ENCODE measurements around the gene ANKRD13B.

ANKRD13B gene

DNA sequence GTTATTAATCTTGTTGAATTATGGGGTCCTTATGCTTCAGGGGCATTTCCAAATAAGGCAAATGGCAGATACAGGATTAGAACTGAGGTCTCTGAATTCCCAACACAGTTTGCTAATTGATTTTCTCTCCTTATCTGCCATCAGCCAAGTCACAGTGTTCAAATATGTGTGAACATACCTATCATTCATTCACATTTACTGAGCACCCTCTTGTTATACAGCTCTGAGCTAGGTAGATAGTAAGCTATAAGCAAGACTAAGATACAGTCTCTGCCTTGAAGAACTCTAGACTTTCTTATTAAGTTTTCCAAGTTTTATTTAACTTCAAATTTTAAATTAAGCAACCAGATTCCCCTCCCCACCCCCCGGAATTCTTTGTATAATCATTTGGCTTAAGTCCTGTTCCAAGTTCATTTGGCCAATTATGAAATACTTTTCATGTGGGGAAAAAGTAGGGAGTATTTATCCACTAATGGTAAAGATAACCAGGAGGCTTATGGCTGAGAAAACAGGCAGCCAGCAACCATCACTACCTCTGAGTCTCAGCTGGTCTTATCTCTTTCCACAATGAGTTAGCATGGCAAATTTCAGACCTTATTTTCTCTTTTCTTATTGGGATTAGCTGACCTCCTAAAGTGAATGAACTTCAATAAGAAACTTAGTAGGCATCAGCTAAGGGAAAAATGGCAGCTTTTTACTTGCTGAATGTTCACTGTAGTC, 61.2 kb downstream of the ANKRD13B start:
- TF ChIP-seq, protein P1, sequence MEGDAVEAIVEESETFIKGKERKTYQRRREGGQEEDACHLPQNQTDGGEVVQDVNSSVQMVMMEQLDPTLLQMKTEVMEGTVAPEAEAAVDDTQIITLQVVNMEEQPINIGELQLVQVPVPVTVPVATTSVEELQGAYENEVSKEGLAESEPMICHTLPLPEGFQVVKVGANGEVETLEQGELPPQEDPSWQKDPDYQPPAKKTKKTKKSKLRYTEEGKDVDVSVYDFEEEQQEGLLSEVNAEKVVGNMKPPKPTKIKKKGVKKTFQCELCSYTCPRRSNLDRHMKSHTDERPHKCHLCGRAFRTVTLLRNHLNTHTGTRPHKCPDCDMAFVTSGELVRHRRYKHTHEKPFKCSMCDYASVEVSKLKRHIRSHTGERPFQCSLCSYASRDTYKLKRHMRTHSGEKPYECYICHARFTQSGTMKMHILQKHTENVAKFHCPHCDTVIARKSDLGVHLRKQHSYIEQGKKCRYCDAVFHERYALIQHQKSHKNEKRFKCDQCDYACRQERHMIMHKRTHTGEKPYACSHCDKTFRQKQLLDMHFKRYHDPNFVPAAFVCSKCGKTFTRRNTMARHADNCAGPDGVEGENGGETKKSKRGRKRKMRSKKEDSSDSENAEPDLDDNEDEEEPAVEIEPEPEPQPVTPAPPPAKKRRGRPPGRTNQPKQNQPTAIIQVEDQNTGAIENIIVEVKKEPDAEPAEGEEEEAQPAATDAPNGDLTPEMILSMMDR (IDR thresholded peaks at IDR 0.05; ENCODE audit: low read depth, low read length, missing control alignments) = no peak
- DNase-seq = no peak
- Histone ChIP-seq H3K27me3 (replicated peaks) (no peaks in the 10 kb centered on the region), H3K4me3 (ENCODE audit: low read depth, low read length) (no peak overlapping the region), H3K27ac (no peak overlapping the region), H3K36me3 (replicated peaks) (no peaks in the 10 kb centered on the region)
- in situ Hi-C loops (cut with HindIII; ENCODE audit: low pct_ligation_motif_present, low sequenced_read_pairs) = no loop called here

DNA sequence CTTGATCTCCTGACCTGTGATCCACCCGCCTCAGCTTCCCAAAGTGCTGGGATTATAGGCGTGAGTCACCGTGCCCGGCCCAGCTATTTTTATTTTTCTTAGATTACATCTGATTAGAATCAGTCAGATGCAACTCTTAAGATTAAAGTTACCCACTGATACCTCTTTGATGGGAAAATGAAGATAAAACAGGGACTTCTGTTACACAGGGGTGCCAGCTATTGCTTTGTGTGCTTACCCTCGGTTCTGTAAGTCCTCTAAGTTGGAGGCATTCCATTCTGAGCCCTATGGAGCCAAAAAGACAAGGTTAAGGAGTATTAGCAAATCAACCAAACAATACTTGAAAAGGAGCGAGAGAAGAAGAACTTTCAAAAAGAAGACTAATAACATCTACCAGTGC, 62.4 kb downstream of the ANKRD13B start:
- H3K36me3 ChIP-seq (replicated peaks) = no peaks in the 10 kb centered on the region
- in situ Hi-C loops (cut with HindIII; ENCODE audit: low pct_ligation_motif_present, low sequenced_read_pairs) = no loop called here
- no peak overlapping the region for H3K4me3 ChIP-seq (ENCODE audit: low read depth, low read length)
- peak; percentile 6 for DNase-seq
- no peaks in the 10 kb centered on the region for H3K27me3 ChIP-seq (replicated peaks)
- no peak overlapping the region for H3K27ac ChIP-seq
- TF ChIP-seq, protein P1 (IDR thresholded peaks at IDR 0.05; ENCODE audit: low read depth, low read length, missing control alignments) = no peak

DNA sequence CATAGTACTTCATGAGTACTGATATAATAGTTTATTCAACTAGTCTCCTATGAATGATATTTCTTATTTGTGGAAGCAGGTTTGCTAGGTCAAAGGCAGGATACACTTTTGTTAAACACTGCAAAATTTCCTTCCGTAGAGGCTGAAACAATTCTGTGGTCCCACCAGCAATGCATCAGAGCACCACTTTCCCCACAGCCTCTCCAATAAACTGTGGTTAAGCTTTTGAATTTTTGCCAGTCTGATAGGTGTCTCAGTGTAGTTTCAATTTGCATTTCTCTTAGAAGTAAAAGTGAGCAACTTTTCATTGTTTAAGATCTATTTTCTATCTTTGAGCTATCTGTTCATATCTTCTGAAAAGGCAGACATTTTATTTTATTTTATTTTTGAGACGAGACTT, 66.2 kb downstream of the ANKRD13B start:
- TF ChIP-seq, protein P1 (IDR thresholded peaks at IDR 0.05; ENCODE audit: low read depth, low read length, missing control alignments) = no peak
- in situ Hi-C loops (cut with HindIII; ENCODE audit: low pct_ligation_motif_present, low sequenced_read_pairs) = no loop called here
- H3K27ac ChIP-seq = no peak overlapping the region
- H3K4me3 ChIP-seq (ENCODE audit: low read depth, low read length) = no peak overlapping the region
- H3K27me3 ChIP-seq (replicated peaks) = no peaks in the 10 kb centered on the region
- no peak for DNase-seq
- H3K36me3 ChIP-seq (replicated peaks) = no peaks in the 10 kb centered on the region

DNA sequence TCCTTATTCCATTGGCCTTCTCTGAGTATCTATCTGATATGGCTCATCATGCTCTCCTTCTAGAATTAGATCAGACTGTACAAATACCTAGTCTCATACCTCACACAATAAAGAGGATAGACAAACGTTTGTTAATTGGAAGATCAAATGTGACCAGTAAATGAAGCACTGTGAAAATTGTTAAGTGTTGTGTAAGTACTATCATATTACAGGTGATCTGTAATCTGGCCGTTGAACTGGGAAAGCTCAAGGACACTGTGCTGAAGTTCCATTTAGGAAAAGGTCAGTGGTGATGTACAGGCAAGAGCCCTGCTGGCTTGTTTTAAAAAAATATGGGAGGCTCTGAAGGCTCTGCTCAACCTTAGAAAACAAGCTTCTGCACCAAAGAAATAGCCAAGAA, 68.3 kb downstream of the ANKRD13B start:
- TF ChIP-seq, protein P1 (IDR thresholded peaks at IDR 0.05; ENCODE audit: low read depth, low read length, missing control alignments) = no peak
- no peaks in the 10 kb centered on the region for H3K27me3 ChIP-seq (replicated peaks)
- H3K36me3 ChIP-seq (replicated peaks) = no peaks in the 10 kb centered on the region
- H3K4me3 ChIP-seq (ENCODE audit: low read depth, low read length) = no peak overlapping the region
- no peak for DNase-seq
- H3K27ac ChIP-seq = no peak overlapping the region
- in situ Hi-C loops (cut with HindIII; ENCODE audit: low pct_ligation_motif_present, low sequenced_read_pairs) = no loop called here

DNA sequence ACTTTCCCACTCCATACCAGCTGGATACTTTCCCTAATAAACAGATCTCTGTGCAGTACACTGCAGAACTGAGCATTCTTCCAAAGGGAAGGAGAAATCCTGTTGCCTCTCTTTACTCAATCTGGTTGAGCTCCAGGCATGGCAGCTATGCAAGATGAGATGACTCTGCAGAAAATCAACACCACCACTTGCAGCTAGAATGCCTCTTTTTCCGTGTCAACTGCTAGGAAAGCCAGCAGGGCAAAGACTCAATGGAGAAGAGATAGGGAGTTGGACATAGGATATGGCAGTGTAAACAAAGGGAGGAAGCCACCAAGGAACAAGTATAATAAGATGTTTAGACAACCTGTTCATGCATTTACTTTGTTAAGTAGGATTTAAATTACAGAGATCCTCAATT, 70.2 kb downstream of the ANKRD13B start:
- peaks cover 3% of the 10 kb centered on the region for H3K36me3 ChIP-seq (replicated peaks)
- DNase-seq = no peak
- H3K27me3 ChIP-seq (replicated peaks) = no peaks in the 10 kb centered on the region
- no peak overlapping the region for H3K4me3 ChIP-seq (ENCODE audit: low read depth, low read length)
- in situ Hi-C loops (cut with HindIII; ENCODE audit: low pct_ligation_motif_present, low sequenced_read_pairs) = no loop called here
- no peak overlapping the region for H3K27ac ChIP-seq
- TF ChIP-seq, protein P1 (IDR thresholded peaks at IDR 0.05; ENCODE audit: low read depth, low read length, missing control alignments) = no peak
